GM21423 (cell line): ENCODE data around the gene ANAPC16.
A peak's percentile ranks its signal among the peaks of the same experiment; 100 is the strongest.
"Not testable (repeated sequence)": the region's sequence is repeated elsewhere in the genome, so short reads cannot be mapped to it uniquely, and the experiment has no call there.

Source experiments
- ATAC-seq: cut with Tn5 transposase; IDR thresholded peaks from one replicate; pipeline ENCODE4 v1.9.1; 2021; ENCODE audit warnings: mild to moderate bottlenecking, moderate library complexity; ENCODE audit not compliant: unreplicated experiment

ANAPC16 gene

DNA sequence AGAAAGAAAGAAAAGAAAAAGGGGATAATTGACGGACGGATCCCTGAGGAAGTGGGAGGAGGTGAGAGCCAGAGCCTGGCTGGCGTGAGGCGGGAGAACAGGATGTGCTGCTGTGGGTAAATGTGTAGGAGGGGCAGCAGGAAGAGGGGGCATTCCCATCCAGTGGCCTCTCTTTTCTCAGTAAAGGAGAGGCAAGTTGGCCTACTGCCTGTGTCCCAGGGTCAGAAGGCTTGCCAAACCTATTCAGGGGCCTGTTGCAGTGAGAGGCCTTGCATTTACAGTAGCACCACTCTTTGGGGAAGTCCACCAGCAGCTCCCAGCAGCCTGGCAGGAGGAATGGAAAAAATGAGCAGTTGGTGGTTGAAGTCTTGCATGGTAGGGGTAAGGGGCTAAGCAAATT lies 26.9 kb downstream of the ANAPC16 start:
- no peak for ATAC-seq

DNA sequence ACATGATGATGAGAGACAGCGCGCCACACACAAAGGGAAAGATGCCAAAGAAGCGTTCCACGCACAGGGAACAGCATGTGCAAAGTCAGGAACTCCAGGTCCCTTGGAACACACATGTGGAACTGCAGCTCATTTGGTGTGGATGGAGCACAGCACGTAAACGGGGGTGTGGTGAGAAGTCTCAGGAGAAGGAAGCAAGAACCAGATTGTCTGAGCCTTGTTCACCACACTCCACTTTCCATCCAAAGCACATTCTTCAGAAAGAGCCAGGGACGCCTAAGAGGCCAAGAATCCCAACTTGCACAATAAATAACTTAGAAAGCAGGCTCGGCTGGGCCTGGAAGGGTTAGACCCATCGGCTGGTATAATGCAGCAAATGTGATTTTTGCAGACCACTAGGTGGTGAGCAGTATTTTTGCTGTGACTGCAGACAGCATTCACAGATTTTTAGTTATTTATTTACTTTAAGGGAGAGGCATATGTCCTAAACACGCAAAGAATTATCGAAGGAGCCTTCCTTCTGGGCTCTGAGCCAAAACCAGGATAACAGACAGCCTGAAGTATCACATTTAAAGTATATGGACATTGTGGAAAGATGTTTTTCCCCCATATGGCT lies 28.1 kb downstream of the ANAPC16 start:
- no peak for ATAC-seq

DNA sequence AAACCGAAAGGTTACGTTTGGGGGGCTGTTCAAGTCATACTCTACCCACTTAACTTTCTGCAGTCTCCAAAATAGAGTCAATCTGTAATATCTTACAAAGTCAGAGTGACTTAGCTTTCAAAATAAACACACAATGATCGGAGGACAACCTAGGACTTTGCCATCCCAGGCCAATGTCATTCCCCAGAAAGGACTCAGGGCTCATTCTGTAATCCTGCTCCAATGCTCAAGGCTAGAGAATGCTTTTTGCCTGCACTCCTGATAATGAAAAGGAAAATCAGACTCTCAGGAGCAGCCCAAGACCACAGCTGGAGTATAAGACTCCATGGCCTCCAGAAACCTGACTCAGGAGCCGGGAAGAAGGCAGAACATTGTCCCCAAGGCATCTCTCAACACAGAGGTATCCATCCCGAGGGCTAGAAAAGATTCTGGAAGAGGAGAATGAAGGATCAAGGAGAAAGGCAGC lies 28.8 kb downstream of the ANAPC16 start:
- ATAC-seq = no peak

DNA sequence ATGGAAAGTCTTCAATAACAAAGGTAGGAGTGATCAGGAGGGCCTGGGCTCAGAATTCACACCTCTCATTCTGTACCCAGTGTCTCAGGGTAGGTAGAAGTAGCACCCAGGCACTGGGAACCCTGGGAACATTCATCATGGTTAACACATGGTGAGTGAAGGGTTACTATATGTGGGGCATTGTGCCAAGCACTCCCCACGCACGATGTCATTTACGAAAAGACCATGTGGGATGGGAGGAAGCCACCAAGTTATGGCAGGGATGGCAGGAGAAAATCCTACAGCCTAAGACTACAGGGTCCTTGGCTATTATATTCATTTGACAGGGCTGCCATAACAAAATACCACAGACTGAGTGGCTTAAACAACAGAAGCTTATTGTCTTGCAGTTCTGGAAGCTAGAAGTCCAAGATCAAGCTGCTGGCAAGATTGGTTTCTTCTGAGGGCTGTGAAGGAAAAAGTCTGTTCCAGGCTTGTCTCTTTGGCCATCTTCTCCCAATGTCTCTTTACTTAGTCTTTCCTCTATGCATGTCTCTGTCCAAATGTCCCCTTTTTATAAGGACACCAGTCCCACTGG lies 30.2 kb downstream of the ANAPC16 start:
- no peak for ATAC-seq

DNA sequence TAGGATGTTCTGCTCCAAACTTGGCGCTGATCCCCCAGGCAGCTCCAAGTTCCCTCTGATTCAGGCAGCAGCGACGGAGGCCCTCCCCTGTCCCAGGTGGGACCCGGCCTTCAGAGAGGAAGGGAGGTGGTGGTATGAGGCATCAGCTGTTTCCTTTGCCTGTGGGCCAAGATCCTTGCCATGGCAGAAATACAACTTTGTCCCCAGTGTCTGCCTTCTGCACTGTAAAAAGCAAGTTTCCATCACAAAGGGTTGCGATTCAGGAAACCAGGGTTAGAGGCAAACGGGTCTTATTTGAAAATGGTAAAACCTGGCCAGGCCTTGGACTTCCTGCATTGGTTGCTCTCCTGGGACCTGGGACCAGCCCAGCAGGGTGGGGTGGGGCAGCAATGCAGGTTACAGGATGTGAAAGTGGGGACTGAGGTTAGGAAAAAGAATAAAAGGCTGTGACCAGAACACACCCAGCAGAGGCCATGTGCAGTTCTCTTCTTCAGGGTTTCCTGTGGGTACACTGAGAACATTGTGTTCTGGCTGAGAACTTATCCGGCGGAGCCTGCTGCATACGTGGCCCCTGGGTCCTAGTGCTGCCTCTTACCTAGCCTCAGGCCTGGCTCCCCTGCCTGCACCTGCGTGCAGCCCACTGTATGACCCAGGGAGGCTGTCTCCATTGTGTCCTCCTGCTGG lies 32.8 kb downstream of the ANAPC16 start:
- ATAC-seq = peak; percentile 89

DNA sequence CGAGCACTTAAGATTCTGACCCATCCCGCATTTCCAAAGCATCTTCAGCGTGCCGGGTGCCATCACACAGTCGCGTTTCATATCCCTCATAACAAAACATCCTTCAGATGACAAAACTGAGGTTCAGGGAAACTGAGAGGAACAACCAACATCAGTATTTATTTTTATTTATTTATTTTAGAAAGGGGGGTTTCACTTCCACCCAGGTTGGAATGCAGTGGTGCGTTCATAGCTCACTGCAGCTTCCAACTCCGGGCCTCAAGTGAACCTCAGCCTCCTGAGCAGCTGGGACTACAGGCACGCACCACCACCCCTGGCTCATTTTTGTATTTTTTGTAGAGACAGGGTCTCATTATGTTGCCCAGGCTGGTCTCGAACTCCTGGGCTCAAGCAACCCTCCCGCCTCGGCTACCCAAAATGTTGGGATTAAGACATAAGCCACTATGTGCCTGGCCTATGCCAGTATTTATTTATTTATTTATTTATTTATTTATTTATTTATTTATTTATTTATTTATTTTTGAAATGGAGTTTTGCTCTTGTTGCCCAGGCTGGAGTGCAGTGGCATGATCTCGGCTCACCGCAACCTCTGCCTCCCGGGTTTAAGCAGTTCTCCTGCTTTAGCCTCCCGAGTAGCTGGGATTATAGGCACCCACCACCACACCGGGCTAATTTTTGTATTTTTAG lies 33.5 kb downstream of the ANAPC16 start:
- ATAC-seq = not testable (repeated sequence)

DNA sequence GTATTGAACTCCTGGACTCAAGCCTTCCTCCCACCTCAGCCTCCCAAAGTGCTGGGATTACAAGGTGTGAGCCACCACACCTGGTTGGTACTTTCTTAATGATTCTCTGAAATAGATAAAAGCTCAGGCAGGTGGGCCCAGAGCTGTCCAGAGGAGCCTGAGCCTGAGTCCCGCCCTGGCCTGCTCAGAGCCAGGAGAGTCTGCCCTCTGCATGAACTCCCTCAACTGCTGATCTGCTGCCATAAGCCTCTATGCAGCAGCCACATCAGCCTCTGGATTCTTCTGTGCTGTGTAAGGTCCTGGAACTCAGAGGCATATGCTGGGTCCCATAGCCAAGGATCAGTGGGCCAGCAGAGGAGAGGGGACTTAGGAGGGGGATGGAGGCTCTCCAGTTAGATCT lies 34.9 kb downstream of the ANAPC16 start:
- no peak for ATAC-seq

DNA sequence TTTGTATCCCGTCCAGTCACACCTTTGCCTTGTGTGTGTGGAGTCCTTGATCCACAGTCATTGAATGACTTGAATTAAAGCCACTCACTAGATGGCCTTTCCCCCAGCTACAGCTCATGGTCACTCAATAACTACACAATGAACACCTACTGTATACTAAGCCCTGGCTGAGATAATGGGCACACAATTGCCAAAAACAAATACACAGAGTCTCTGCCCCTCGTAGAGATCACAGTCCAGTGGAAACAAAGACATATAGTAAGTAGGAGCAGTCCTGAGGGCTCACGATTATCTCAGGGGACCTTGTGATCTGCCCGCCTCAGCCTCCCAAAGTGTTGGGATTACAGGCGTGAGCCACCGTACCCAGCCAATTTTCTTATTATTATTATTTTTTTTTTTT lies 35.8 kb downstream of the ANAPC16 start:
- no peak for ATAC-seq

DNA sequence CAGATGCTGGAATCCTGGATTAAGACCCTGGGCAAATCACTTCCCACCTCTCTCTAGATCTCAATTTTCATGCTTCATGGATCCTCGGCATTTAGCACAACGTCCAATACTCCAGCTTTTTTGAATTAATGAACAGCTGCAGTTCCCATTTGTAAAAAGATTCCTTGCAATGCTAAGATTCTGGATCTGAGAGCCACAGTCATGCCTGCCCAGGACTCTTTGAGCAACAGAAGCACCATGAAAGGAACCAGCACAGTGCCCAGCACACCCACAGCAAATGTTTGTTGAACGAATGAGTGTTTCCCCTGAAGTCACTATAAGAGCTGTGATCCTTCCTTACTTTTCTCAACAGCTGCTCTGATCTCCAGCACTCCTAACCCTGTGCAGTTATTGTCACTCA lies 37.2 kb downstream of the ANAPC16 start:
- no peak for ATAC-seq

DNA sequence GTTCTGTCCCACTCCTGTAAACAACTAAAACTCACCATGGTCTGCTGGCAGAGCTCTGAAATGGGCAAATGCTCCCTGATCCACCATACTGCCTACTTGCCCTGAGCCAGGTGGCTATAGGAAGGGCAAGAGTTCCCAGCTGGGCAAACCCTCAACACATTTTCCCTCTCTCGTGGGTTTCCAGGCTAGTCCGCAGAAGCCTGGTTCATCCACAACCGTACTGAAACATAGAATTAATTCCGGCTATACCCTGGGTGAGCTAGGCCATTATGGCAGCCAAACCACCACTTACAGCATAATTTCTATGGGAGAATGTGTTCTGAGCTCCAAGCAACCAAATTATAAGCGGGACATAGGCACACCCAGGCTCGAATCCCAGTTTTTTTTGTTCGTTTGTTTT lies 37.8 kb downstream of the ANAPC16 start:
- ATAC-seq = no peak

DNA sequence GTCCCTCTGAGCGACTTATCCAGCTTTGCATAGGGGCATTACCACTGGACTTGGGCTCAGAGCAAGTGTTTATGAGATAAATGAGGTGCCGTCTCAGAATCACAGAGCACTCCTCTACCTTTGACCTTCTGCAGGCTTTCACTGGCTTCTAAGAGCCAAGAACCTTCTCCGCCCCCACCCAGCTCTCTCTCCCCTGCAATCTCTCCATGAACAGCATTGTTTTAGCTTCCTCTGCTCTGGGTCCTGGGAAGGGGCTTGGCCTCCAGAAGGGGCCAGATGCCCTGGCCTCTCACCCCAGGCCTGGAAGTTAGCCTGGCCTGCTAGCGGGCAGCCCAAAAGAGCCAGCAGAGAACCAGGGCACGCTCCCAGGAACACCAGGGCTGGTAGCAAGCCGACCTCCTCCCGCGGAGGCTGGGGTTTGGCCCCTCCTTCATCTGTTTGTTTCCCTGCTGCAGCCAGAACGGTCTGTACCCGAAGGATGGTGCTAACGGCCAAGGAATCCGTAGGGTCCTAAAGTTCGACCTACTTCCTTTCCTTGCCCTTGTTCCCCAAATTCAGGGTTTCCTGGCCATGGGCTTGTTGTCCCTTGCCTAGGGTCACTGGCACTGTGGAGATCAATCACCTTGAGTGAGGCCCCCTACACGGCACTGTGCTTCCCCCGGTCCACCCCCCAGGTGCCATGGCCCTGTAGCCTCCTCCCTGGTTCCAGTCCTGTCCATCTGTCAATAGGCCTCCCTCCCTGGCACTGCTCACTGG lies 39.2 kb downstream of the ANAPC16 start:
- no peak for ATAC-seq

DNA sequence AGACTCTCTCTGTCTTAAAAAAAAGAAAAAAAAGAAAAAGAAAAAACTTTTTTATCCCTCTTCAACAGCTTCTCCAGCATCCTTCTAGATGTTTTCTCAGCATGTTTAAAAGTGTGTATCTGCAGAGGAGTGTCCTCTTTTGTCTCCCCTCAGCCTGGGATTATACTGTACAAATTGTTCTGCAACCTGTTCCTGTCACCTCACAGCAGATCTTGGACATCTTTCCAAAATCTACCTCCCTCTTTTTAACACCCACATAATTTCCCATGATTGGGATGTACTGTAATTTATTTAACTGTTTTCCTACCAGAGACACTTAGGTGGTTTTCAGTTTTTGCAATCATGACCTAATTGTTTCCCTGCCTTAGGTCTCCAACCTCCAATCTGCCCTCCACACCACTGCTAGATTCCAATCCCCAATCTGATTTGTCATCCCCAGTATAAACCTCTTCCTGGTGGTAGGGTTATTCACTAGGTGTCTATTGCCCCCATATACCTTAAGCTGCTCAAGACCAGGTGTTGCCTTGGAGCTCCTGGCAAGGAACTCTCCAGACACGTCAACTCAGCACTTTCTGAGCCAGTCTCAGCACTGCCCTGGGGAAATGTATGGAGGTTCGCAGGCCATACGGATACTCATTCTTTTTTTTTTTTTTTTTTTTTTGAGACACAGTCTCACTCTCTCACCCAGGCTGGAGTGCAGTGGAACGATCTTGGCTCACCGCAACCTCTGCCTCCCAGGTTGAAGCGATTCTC lies 40.3 kb downstream of the ANAPC16 start:
- ATAC-seq = no peak

DNA sequence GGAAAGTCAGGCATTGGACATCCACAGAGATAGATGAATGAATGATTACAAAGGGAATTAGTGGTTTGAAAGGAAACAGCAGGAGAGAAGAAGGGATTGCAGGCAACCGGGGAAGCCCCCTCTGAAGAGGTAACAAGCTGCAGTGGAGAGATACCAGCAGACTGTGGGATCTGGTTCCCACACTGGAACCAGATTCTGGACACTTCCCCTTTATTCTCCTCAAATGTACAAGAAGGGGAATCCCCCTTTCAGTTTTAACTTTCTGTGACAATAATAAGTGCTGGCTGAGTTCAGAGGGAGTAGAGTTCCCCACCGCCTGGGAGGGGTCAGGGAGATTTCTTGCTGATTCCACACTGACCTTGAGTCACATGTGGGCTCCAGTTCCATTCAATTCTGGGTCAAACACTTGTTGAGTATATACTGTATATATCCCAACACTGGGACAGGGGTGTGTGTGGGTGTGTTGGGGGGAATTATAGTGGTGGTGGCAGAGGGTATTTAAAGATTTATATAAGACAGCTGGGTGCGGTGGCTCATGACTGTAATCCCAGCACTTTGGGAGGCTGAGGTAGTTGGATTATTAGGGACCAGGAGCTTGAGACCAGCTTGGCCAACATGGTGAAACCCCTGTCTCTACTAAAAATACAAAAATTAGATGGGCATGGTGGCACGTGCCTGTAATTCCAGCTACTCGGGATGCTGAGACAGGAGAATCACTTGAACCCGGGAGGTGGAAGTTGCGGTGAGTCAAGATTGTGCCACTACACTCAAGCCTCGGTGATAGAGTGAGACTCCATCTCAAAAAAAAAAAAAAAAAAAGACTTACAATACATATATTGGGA lies 41.5 kb downstream of the ANAPC16 start:
- peak; percentile 30 for ATAC-seq

DNA sequence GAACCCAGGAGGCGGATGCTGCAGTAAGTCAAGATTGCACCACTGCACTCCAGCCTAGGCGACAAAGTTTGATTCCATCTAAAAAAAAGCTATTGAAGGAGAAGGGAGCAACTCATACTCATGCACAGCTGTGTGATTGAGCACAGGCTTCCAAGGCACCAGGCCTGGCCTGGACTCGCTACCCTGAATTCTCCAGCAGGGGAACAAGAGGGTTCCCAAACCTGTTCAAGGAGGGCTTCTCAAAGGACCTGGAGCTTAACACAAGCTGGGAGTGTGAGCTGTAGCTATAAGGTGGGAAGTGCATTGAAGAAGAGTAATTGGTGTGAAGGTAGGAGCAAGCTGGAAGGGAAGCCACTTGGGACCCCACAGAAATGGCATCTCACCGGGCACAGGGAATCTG lies 42.8 kb downstream of the ANAPC16 start:
- ATAC-seq = no peak

DNA sequence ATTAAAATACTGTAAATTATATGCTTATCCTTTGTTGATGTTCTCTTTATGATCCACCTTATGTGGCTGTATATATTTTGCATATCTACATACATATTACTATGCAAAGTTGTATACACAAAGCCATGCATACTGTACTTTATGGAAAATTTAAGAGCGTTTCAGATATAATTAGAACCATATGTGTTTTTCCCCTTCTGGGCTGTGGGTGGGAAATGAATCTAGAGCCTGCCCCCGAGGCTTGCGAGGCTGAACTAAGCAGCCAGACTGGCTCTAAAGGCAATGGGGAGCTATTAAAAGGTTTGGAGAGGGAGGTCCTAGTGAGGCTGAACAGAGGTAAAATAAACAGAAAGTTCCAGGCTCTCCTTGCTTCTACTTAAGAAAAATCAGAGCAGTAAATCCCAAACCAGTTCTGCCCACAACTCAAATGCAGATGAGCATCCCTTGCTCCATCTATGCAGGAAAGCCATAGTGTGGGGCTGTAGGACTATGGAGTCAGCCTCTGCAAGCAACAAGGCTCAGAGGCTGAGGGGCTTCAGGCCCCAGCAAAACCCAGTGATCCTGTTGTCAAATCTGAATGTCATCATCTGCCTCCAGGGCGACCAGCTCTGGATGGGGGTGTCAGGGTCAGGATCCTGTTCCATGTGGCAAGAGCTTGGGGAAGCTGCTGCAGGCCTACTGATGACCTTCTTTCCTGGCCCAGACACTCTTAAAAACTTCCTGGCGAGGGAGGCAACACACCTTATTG lies 43.9 kb downstream of the ANAPC16 start:
- ATAC-seq = no peak

DNA sequence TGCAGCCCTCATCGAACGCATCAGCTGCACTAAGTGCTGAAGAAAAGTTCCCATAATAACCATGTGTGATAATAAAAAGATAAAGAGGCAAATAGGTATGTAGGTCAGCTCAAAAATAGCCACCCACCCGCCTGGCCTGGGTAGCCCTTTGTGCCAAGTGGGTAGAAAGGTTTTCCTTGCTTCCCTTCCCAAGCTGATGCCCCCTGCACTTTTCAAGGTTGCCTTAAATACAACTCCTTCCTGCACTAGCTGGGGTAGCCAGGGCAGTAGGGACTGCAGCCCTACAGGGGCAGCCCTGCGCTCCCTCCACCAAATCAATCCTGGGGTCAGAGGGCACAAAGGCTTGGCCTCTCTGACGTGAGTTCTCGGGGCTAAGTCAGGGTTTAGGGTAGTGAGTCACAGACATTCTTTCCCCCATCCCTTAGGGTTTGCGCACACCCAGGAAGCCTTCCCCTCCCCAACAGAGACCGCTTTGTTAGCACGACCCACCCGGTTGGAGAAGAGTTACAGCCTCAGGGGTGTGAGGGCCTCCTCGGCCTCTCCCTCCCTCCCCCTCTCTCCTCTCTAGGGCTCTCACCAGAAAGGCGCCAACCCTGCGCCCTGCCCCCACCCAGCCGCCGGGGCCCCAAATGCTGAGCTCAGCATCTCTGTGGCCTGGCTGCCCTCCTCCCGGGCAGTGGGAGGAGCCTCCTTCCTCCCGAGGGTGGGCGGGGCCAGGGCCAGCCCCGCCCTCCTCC lies 44.6 kb downstream of the ANAPC16 start:
- peak; percentile 51 for ATAC-seq

DNA sequence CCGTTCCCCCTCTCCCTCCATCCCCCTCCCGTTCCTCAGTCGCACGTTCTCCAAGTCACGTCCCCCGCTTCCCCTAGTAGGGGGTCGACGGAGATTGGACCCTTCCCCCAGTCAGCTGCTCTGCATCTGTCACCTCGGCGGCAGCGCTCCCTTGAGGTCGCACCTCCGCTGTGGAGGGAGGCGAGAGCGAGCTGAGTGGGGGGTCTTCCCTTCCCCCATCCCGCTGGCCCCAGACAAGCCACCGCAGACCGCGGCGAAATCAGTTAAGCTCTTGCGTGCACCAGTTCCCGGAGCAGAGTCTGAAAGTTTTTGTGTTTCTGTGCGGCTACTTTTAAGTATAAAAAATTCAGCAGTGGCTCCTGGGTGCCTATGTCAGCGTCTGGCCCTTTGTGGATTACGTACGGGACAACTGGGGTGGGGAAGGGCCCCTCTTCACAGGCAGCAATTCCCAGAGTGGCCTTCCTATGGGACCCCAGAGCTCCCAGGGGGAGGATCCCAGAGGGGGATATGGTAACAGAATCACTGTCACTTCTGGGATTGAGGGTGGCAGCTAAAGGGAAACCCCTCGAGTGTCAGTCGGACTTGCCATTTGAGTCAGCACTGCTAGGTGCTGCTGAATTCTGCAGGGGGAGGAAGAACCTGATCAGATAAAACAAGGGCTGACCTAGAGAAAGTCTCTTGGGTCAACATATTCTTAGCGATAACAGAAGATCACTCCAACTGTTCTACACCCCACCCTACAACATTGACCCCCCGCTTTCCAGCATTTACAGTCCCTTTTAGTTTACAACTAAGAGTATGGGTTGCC lies 45.4 kb downstream of the ANAPC16 start:
- peak; percentile 48 for ATAC-seq
